ENCODE results near the gene SLC35D1. TPM values are rescaled to one million over a fixed set of nuclear protein-coding genes. Genes with fewer than 3 reads are reported as not detected.
A peak's percentile ranks its signal among the peaks of the same experiment; 100 is the strongest.

Gene SLC35D1
- total and polyA plus RNA-seq, 9 of the 15 experiments (the other 6 are each of a cell fraction or from before 2014, with no cell fraction given), result 2.3 to 10.4 (median 6.4) TPM

- Histone ChIP-seq H3K4me1 (replicated peaks in 1 of 2; ENCODE audit: control insufficient read depth in 2 of 2, insufficient read depth in 2 of 2, low read length in 2 of 2) (peaks cover 0 to 4% of the 10 kb centered on the region in 2 experiments; a peak in 2 of 5 replicates), H3K9ac (ENCODE audit: insufficient read depth in 1 of 2, low read depth in 2 of 2, low read length in 2 of 2) (no peak overlapping the region), H4K20me1 (replicated peaks; ENCODE audit: control insufficient read depth, insufficient read depth, low read length) (no peaks in the 10 kb centered on the region), H3K27me3 (ENCODE audit: control insufficient read depth in 2 of 2, insufficient read depth in 2 of 2, low read length in 2 of 2) (no peaks in the 10 kb centered on the region), H3K4me2 (ENCODE audit: insufficient read depth, low read length) (no peak overlapping the region), H3K79me2 (ENCODE audit: control insufficient read depth, insufficient read depth, low read length) (no peaks in the 10 kb centered on the region), H3K36me3 (ENCODE audit: control insufficient read depth, insufficient read depth, low read length) (peaks cover 21% of the 10 kb centered on the region; the same call in 2 of the 3 replicates), H3K27ac (ENCODE audit: extremely low read depth, low read depth, low read length) (no peak overlapping the region), H3K4me3 (no peak overlapping the region), H2AFZ (ENCODE audit: low read depth, low read length) (no peak overlapping the region), H3K9me3 (replicated peaks; ENCODE audit: control insufficient read depth, insufficient read depth, low read depth, low read length) (no peaks in the 10 kb centered on the region), H3K9me1 (ENCODE audit: control insufficient read depth, insufficient read depth, low read length) (no peaks in the 10 kb centered on the region)
- DNase-seq (ENCODE audit: extremely low read depth in 1 of 4, low spot score in 3 of 4) (no peak), FAIRE-seq (no peak), ATAC-seq (no peak)
- in situ Hi-C loops (cut with MboI) (loop anchor here (5.0 kb wide), 1 partner anchor 143 kb away; no protein-coding TSS in a partner anchor), intact Hi-C loops (cut with micrococcal nuclease) (no loop called here)
- CTCF ChIA-PET (ENCODE audit: low intra/inter-chr PET ratio), result no interaction called here
- WGBS (ENCODE audit: insufficient coverage, low coverage, missing lambda C conversion rate), result 44% methylated on average over 1 of the region's 1 CpG
- POLR2A ChIA-PET, result no interaction called here
- no TSS peak for BruUV-seq (replicated peaks)
- TF ChIP-seq ZKSCAN8 (CRISPR knock-in tag; IDR thresholded peaks at IDR 0.05), result peak; percentile 39; the same call in 1 of the 2 replicates
- no peak for TF ChIP-seq RBM14 (IDR thresholded peaks at IDR 0.05; ENCODE audit: borderline replicate concordance, insufficient read depth, low read depth, low read length)
- TF ChIP-seq CEBPG (CRISPR knock-in tag; IDR thresholded peaks at IDR 0.05), result no peak
- 0 out of 4 replicates have a peak, but pooled peaks of 1 of the 2 experiments have one; percentile 24 for TF ChIP-seq CEBPG (tag; conservative IDR thresholded peaks at IDR 0.05 in 1 of 2, IDR thresholded peaks at IDR 0.05 in 1 of 2)
- TF ChIP-seq FOXA3 (CRISPR knock-in tag; conservative IDR thresholded peaks at IDR 0.05 in 1 of 2, IDR thresholded peaks at IDR 0.05 in 1 of 2), result peak in 1 of 2 experiments; percentile 83; a peak in 2 of 4 replicates
- TF ChIP-seq ZNF644 (tag; IDR thresholded peaks at IDR 0.05; ENCODE audit: low read depth), result no peak
Observed at GRCh38 chr1:67004176-67004575, 49.8 kb downstream of the SLC35D1 start.
